ENCODE data around the gene PACSIN2. TPM values are rescaled to one million over a fixed set of nuclear protein-coding genes. Genes with fewer than 3 reads are reported as not detected.
"Not testable (repeated sequence)": the region's sequence is repeated elsewhere in the genome, so short reads cannot be mapped to it uniquely, and the experiment has no call there.

The PACSIN2 gene
- total RNA-seq, 1 experiment from 2014 or later = 53.9 TPM

GRCh38 chr22:42967933-42968332 is 47.0 kb downstream of the PACSIN2 start:
- DNase-seq (ENCODE audit: low read depth) = no peak

DNA sequence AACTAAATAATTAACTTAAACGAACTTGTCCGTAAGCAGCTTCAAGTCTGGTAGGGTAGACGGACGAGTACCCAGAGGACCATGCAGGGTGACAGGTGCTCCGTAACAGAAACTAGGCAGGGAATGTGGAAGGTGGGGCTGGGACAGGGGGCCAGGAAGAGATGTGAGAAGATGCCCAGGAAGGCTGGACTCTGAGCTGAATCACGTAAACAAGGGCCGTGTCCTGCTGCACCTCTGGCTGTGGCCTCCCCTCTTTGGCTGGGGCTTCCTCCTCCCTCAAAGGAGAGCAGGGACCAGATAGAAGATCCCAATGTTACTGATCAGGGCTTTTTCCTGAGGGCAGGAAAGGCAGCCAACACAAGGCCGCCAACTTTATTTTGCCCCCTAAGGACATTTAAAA is 47.9 kb downstream of the PACSIN2 start:
- DNase-seq (ENCODE audit: low read depth) = no peak

DNA sequence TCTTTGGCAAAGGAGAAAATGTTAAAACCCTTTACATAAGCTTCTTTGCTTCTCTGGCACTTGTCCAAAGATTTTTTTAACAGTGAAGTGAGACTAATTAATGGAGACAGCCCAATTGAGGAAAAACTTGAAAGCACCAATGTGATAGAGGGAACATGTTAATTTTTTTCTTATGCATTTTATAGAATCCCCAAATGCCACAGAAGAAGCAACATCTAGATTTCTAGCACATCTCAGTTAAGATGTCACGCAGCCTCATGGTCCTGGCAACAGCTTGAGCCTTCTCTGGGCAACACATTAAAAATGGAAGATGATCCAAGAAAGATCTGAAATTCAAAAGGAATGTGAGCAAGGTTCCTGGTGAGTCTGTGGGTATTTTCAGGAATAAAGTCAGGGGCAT is 48.5 kb downstream of the PACSIN2 start:
- no peak for DNase-seq (ENCODE audit: low read depth)

DNA sequence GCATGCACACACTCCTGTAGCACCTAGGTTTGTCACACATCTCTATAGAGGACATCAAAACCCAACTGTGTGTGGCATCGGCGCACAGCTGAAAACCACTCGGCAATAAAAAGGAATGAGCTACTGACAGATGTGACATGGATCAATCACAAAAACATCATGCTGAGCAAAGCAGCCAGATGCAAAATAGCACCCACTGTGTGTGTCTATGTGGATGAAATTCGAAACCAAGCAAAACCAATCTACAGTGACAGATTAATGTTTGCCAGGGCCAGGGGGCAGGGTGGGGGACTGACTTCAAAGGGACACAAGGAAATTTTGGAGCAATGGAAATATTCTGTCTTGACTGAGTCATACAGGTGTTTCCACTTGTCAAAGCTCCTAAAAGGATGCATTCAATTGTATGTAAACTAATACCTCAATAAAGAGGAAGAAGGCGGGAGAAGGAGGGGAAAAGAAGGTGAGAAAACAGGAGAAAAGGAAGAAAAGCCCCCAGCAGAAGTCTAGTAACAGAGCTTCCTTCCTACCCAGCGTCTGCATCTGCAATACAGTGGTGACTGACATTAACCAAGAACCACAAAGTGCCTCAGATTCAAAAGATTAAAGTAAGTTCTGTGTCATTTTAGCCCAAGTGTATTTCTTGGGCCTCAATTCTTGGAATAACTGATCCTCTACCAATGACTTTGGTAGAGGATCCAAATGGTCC is 49.8 kb downstream of the PACSIN2 start:
- no peak for DNase-seq (ENCODE audit: low read depth)

GRCh38 chr22:42963231-42963595 is 51.7 kb downstream of the PACSIN2 start:
- DNase-seq (ENCODE audit: low read depth) = no peak

DNA sequence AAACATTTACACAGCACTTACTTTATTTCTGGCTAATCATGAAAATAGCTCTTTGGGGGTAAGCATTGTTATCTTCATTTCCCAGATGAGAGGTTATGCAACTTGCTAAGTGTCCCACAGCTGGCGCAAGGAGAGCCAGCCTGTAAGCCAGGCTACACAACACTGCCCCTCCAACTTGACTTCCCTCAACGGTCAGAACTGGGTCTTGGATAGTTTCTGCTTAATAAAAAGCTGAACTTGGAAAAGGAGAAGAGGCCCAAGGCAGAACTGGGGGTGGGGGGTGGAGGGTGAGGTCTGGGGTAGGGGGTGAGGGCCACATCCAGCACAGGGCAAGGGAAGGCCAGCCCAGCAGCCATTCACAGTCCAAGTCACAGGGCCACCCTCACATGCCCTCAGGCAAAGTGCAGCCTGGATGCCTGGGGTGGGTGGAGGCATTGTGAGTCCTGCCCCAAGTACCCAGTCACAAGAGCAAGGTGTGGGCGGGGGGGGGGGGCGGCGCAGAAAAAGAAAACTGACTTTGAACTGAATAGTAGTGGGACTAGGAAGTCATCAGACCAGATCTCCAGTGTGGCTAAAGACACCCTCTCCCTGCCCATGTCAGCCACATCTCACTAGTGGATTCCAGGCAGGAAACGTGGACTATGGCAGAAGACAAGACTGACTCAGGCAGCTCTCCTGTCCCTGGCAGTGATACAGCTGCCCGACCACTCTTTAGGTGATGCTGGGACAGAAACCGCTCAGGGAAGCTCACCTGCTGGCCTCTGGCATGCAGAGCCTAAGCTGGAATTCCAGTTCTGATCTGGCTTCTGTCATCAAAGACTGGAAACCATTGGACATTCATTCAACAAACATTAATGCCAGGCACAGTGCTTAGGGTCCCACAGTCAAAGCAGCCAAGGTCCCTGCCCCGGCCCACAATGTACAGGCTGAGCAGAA is 52.4 kb downstream of the PACSIN2 start:
- no peak for DNase-seq (ENCODE audit: low read depth)

GRCh38 chr22:42961810-42962209 is 53.1 kb downstream of the PACSIN2 start:
- DNase-seq (ENCODE audit: low read depth) = no peak

GRCh38 chr22:42961400-42961690 is 53.6 kb downstream of the PACSIN2 start:
- DNase-seq (ENCODE audit: low read depth) = not testable (repeated sequence)

DNA sequence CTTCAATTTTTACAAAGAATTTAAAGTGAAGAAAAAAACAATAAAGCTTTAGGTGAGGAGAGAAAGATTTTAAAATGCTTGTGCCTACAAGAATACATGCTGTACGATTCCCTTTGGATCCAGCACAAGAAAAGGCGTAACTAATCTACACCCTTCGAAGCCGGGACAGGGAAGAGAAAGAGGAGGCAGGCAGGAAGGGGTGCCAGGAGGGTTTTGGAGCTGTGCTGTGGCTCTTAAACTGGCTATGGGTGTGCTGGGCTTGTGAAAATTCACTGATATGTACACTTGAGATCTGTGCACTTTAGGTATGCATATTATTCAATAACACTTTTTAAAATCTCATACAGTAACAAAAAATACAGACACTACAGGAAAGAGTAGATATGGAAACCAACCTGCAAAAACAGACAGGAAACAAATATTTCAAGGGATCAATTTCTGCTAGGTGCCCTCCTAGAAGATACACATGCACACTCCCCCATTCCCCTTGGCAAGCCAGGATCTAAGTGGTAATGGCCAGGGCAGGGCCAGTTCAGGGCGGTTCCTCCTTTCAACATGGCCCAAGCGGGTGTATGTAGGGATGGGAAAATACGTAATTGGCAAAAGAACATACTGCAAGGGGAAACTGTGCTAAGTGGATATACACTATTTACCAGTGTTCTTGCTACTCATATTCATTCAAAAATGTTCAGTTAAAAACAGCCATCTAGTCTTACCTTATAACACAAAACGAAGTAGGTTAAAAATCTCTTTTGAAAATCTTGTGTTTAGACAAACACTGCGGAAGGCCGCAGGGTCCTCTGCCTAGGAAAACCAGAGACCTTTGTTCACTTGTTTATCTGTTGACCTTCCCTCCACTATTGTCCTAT is 54.2 kb downstream of the PACSIN2 start:
- DNase-seq (ENCODE audit: low read depth) = no peak

- peak; percentile 84 for DNase-seq (ENCODE audit: low read depth)
Observed at GRCh38 chr22:42959576-42960509, 55.1 kb downstream of the PACSIN2 start.

DNA sequence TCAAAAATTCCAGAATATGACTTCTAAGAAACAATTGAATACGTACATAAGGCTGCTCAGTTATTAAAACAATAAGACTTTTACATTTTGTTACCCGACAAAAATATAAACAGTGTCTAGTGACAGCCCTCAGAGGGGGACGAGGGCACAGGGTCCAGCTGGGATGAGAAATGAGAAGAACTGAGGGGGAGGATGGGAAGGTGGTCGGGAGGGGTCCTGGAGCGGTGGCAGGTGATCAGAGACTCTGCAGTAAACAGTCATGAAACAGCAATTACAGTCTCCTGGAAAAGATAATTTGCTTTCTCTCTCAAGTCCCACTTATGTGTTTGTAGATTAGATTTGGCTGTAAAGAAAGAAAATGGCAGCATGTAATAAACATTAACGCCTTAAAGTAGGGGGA is 56.0 kb downstream of the PACSIN2 start:
- DNase-seq (ENCODE audit: low read depth) = no peak

DNA sequence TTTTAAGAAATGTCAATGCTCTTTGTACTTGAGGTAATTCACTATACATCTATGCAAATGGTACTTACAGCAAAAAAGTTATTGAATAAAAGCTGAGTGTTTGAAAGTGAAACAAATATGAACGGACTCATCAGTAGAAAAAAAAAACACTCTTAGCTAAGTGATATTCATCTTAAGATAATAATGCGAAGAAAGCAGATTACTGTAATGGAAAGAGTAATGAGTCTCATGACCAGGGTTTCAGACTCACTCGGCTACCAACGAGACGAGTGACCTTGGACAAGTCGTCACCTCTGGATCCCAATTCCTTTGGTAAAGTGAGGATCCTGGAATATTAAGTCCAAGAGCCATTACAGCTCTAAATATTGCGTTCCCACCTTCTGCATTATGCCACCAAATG is 57.0 kb downstream of the PACSIN2 start:
- no peak for DNase-seq (ENCODE audit: low read depth)

- DNase-seq (ENCODE audit: low read depth) = no peak
Observed at GRCh38 chr22:42957544-42957943, 57.4 kb downstream of the PACSIN2 start.

DNA sequence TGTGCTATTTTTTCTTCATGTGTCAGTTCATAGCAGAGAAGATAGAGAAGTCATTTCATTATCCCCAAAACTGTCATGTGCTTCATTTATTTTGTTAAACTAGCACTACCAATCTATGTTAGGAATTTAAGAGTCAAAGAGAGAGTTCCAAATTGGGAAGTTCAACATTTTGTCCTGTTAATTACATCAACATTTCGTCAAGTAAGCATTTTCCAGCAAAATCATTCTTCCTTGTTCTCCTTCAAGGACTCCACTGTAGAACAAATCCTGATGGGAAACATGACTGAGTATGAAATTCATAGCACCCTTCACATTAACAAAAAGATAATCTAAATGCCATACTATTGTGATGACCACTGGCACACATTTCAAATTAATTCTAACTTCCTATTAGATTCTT is 59.1 kb downstream of the PACSIN2 start:
- no peak for DNase-seq (ENCODE audit: low read depth)

DNA sequence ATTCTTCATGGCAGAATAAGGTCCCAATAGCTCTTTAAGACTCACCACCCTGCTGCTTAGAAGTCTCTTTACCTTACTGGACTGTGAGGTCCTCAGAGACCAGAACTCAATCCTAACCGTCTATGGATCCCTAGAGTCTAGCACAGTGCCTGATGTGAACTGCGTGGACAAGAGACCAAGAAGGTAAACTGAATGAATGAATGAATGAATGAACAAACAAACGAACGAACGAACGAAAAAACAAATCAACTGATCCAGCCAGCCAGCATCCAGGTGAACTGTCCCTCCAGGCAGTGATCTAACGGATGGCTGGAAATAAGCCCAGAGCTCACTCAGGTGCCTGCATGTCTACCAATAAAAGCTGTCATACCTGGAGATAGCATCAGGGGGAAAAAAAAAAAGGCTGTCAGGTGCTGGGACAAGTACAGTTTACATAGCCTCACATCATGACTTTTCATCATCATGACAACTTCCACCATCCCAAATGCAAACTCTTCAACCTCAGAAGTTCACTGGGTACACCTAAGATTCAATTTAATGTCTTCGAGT is 59.8 kb downstream of the PACSIN2 start:
- DNase-seq (ENCODE audit: low read depth) = no peak

DNA sequence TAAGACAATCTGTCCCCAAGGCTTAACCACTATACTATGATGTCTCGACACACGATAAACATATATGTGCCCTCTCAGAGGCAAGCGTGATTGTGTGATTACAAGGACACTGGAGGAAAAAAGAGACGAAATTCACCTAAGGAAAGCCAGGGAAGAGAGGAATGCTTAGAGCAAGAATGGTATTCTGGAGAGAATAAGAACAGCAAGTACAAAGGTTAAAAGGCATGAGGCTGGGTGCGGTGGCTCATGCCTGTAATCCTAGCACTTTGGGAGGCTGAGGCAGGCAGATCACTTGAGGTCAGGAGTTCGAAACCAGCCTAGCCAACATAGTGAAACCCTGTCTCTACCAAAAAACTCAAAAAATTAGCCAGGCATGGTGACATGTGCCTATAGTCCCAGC is 61.2 kb downstream of the PACSIN2 start:
- DNase-seq (ENCODE audit: low read depth) = not testable (repeated sequence)

DNA sequence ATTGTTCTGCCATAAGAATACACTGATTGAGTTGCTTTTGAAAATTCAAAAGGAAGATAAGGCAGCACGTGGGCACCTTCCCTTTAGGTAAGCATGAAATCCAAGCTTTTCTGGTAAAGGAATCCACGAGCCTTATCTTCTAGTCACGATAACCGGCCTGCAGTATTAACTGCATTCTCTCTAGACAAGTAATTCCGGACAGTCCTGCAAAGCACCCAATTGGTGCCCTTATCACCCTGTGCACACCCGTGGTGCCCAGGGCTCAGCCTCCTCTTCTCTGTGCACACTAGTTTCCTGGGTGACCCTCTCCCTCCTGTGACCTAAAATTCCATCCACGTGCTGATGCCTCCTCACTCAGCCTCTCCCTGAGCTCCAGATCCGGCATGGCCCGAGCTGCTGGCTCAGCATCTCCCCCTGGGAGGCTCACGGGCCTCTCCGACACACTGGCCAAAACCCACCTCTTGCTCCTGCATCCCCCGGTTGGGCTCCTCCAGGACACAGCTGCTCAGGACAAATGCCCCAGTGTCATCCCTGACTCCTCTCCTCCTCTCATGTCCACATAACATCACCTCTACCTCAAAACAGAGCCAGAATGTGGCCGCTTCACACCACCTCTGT is 63.7 kb downstream of the PACSIN2 start:
- no peak for DNase-seq (ENCODE audit: low read depth)

DNA sequence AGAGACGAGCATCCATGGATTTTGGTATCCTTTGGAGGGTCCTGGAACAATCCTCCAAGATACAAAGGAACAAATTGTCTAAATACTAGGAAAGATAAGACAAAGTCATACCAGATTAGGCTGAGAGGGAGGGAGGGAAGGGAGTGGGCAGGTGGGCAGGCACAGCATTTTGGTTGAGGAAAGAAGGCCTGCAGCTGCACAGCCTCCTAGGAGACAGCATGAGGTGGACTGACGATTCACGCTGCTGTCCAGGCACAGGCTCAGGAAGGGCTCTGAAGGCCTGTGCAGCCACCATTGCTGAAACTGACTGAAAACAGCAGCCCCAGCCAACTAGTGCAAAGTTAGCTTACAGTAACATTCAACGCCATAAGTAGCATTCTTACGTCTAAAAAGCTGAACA is 64.7 kb downstream of the PACSIN2 start:
- DNase-seq (ENCODE audit: low read depth) = no peak

DNA sequence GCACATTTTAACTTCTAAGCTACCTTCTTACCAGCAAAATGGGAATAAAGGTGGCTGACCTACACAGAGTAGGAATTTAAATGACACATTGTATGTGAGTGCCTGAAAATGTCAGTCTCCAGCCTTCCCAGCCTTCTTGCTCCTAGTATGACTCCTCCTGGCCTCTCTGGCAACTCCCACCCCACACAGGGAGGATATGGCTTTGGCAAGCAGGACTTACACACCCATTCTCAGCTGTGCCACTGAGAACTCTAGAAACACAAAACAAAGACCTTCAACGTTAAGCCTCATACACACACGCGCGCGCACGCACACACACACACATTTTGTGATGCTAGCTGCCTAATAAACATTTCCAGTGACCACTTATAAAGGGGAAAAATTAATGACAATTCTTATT is 65.8 kb downstream of the PACSIN2 start:
- DNase-seq (ENCODE audit: low read depth) = peak; percentile 71

DNA sequence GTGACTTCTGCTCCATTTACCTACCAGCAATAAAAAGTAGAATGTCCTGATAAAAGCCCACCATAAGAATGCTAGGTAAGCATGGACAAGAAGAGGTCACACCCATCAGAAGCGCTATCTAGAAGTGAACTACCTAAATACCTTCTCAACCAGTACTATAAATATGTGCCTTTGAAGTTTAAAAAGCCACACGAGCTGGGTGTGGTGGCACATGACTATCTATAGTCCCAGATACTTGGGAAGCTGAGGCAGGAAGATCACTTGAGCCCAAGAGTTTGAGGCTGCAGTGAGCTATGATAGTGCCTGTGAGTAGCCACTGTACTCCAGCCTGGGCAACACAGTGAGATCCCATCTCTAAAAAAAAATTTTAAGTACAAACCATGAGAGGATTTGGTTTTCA is 66.7 kb downstream of the PACSIN2 start:
- no peak for DNase-seq (ENCODE audit: low read depth)
